ENCODE data around the gene CELA2A.

CELA2A gene

GRCh38 chr1:15456313-15456954 is at the start of gene CELA2A:
Gene CELA2A, plus strand, starts transcription at chr1:15456732. Its CDS starts 22 bp downstream, at chr1:15456754.
- no peak for DNase-seq (ENCODE audit: low read depth in 3 of 3)

- no peak for DNase-seq (ENCODE audit: low read depth in 3 of 3)
Observed at GRCh38 chr1:15407580-15407979, 49.0 kb upstream of the CELA2A start.

- DNase-seq (ENCODE audit: low read depth in 3 of 3): no peak
Observed at GRCh38 chr1:15408890-15409387, 47.6 kb upstream of the CELA2A start.

- DNase-seq (ENCODE audit: low read depth in 3 of 3): peak; percentile 65 to 86 (median 70)
Observed at GRCh38 chr1:15409388-15410222, 46.9 kb upstream of the CELA2A start, which contains the start of gene EFHD2. Gene EFHD2, plus strand, starts transcription at chr1:15409888. Its CDS starts 84 bp downstream, at chr1:15409972.

- DNase-seq (ENCODE audit: low read depth in 3 of 3): peak in 1 of 3 experiments; percentile 24
Observed at GRCh38 chr1:15410223-15410883, 46.2 kb upstream of the CELA2A start.

GRCh38 chr1:15410884-15411245 is 45.7 kb upstream of the CELA2A start:
- DNase-seq (ENCODE audit: low read depth in 3 of 3): no peak

GRCh38 chr1:15411593-15412137 is 44.9 kb upstream of the CELA2A start:
- peak in 1 of 3 experiments; percentile 18 for DNase-seq (ENCODE audit: low read depth in 3 of 3)

- DNase-seq (ENCODE audit: low read depth in 3 of 3): peak in 1 of 3 experiments; percentile 34
Observed at GRCh38 chr1:15412175-15412800, 44.2 kb upstream of the CELA2A start.

GRCh38 chr1:15412843-15413242 is 43.7 kb upstream of the CELA2A start:
- DNase-seq (ENCODE audit: low read depth in 3 of 3): no peak

- no peak for DNase-seq (ENCODE audit: low read depth in 3 of 3)
Observed at GRCh38 chr1:15413563-15414444, 42.7 kb upstream of the CELA2A start.

- DNase-seq (ENCODE audit: low read depth in 3 of 3): no peak
Observed at GRCh38 chr1:15414445-15414983, 42.0 kb upstream of the CELA2A start.

GRCh38 chr1:15417059-15417934 is 39.2 kb upstream of the CELA2A start:
- peak in 2 of 3 experiments; percentile 27 to 52 for DNase-seq (ENCODE audit: low read depth in 3 of 3)

GRCh38 chr1:15418806-15419515 is 37.6 kb upstream of the CELA2A start:
- DNase-seq (ENCODE audit: low read depth in 3 of 3): no peak

- DNase-seq (ENCODE audit: low read depth in 3 of 3): no peak
Observed at GRCh38 chr1:15420853-15421465, 35.6 kb upstream of the CELA2A start.

GRCh38 chr1:15422871-15423270 is 33.7 kb upstream of the CELA2A start:
- no peak for DNase-seq (ENCODE audit: low read depth in 3 of 3)

- no peak for DNase-seq (ENCODE audit: low read depth in 3 of 3)
Observed at GRCh38 chr1:15423355-15424077, 33.0 kb upstream of the CELA2A start.

- DNase-seq (ENCODE audit: low read depth in 3 of 3): no peak
Observed at GRCh38 chr1:15424146-15424667, 32.3 kb upstream of the CELA2A start.
